GM12878 (cell line): Measurements from ENCODE around the gene RAC2. TPM values are rescaled to one million over a fixed set of nuclear protein-coding genes. Genes with fewer than 3 reads are reported as not detected.

ENCODE experiments used
- ATAC-seq: fragments of 200-7000 bp; cut with Tn5 transposase; 3 replicates; pipeline ENCODE4 v1.9.1; 2020; ENCODE audit warnings: mild to moderate bottlenecking, moderate library complexity
- BruUV-seq: library from RNA; stranded (reverse); fragments of 400-500 nt; replicated peaks from 2 replicates; lab custom pipeline; 2021; lab: Mats Ljungman, UMichigan
- CTCF ChIA-PET: fragments of 300-600 bp; sonication (Branson Sonifier 250); formaldehyde crosslinking; extraction: SDS; loops from one replicate; lab custom pipeline; 2021; ENCODE audit warnings: inconsistent platforms; lab: Yijun Ruan, JAX
- POLR2A ChIA-PET: fragments of 350-600 bp; formaldehyde crosslinking; extraction: SDS; loops from one replicate; lab custom pipeline; 2021; ENCODE audit warnings: inconsistent platforms; lab: Charles Lee
- RAD21 ChIA-PET: fragments of 300-600 bp; sonication (Branson Sonifier 250); formaldehyde crosslinking; loops from one replicate; lab custom pipeline; 2023; ENCODE audit warnings: antibody characterized with exemption; ENCODE audit not compliant: unreplicated experiment; lab: Charles Lee
- SMC1A ChIA-PET: fragments of 300-600 bp; sonication (Branson Sonifier 250); formaldehyde crosslinking; loops from one replicate; lab custom pipeline; 2023; ENCODE audit not compliant: unreplicated experiment, uncharacterized antibody; lab: Charles Lee
- DNase-seq: peaks from one replicate; pipeline ENCODE4 v3.0.0-alpha.2; 2011; ENCODE audit warnings: low read depth, low spot score
- FAIRE-seq: peaks from 3 replicates; lab custom pipeline; 2011; peaks lifted over from hg19 to GRCh38; lab: Jason Lieb, UNC
- H2AFZ ChIP-seq: 2 replicates; pipeline ENCODE4 v1.6.0; 2011; ENCODE audit warnings: low read depth, low read length, control low read depth; ENCODE audit not compliant: control insufficient read depth
- H3K27ac ChIP-seq: 2 replicates; pipeline ENCODE4 v1.5.1; 2011; ENCODE audit warnings: control low read depth; ENCODE audit not compliant: control insufficient read depth, insufficient read depth
- H3K27me3 ChIP-seq, 2 experiments: replicated peaks in 1 of 2; 2 replicates each; pipeline versions ENCODE4 v1.6.0 to v1.6.1; 2011; ENCODE audit warnings: low read length in 1 of 2; ENCODE audit not compliant: control insufficient read depth in 2 of 2, insufficient read depth in 2 of 2
- H3K36me3 ChIP-seq, 2 experiments: 2 replicates each; pipeline ENCODE4 v1.5.1; 2011; ENCODE audit warnings: low read length in 1 of 2; ENCODE audit not compliant: control insufficient read depth in 2 of 2, insufficient read depth in 2 of 2
- H3K4me1 ChIP-seq: 2 replicates; pipeline ENCODE4 v1.6.1; 2011; ENCODE audit warnings: mild to moderate bottlenecking, low read length, moderate library complexity, mixed read lengths; ENCODE audit not compliant: control insufficient read depth, insufficient read depth
- H3K4me2 ChIP-seq: 2 replicates; pipeline ENCODE4 v1.6.0; 2011; ENCODE audit warnings: control low read depth; ENCODE audit not compliant: control insufficient read depth, insufficient read depth
- H3K4me3 ChIP-seq: fragments of 200-600 bp; sonication (generic); 2 replicates; pipeline ENCODE4 v1.5.1; 2016
- H3K79me2 ChIP-seq: 2 replicates; pipeline ENCODE4 v1.6.0; 2011; ENCODE audit warnings: low read length; ENCODE audit not compliant: control insufficient read depth, insufficient read depth
- H3K9ac ChIP-seq: 2 replicates; pipeline ENCODE4 v1.8.0; 2011; ENCODE audit warnings: low read length, control low read depth, mixed read lengths; ENCODE audit not compliant: control insufficient read depth, insufficient read depth
- H3K9me3 ChIP-seq: replicated peaks from 3 replicates; pipeline ENCODE4 v1.5.1; 2011; ENCODE audit warnings: mild to moderate bottlenecking, low read length; ENCODE audit not compliant: control insufficient read depth, insufficient read depth
- H4K20me1 ChIP-seq: 2 replicates; pipeline ENCODE4 v1.6.0; 2011; ENCODE audit not compliant: control insufficient read depth, insufficient read depth
- BRCA1 ChIP-seq: IDR thresholded peaks from 2 replicates; pipeline ENCODE4 v1.6.1; 2011; ENCODE audit warnings: low read depth, low read length, improper control_type of control experiment
- DPF2 ChIP-seq: fragments of 450-650 bp; IDR thresholded peaks from 2 replicates; pipeline ENCODE4 v1.6.1; 2017; ENCODE audit warnings: mild to moderate bottlenecking
- E4F1 ChIP-seq: fragments of 450-650 bp; IDR thresholded peaks from 2 replicates; pipeline ENCODE4 v1.6.1; 2018; ENCODE audit warnings: borderline replicate concordance, mild to moderate bottlenecking; ENCODE audit not compliant: partially characterized antibody
- EED ChIP-seq: sonication (generic); IDR thresholded peaks from 2 replicates; pipeline ENCODE4 v1.6.1; 2016; ENCODE audit warnings: antibody characterized with exemption, low read depth
- ELK1 ChIP-seq: IDR thresholded peaks from 2 replicates; pipeline ENCODE4 v1.6.1; 2012; ENCODE audit warnings: low read depth, low read length, improper control_type of control experiment
- GABPA ChIP-seq: IDR thresholded peaks from 2 replicates; pipeline ENCODE4 v1.6.1; 2014; ENCODE audit warnings: antibody characterized with exemption, low read depth, mild to moderate bottlenecking, inconsistent platforms
- KAT2A ChIP-seq: conservative IDR thresholded peaks from 2 replicates; pipeline ENCODE4 v1.6.1; 2011; ENCODE audit warnings: low read depth, low read length; ENCODE audit not compliant: control insufficient read depth
- MEF2A ChIP-seq: IDR thresholded peaks from 2 replicates; pipeline ENCODE4 v1.6.1; 2011; ENCODE audit warnings: low read depth, mild to moderate bottlenecking, low read length, moderate library complexity; ENCODE audit not compliant: insufficient read depth
- MXI1 ChIP-seq: fragments of 150-350 bp; IDR thresholded peaks from 2 replicates; pipeline ENCODE4 v1.6.1; 2011; ENCODE audit warnings: low read depth, mild to moderate bottlenecking, inconsistent platforms, low read length, improper control_type of control experiment
- NFIC ChIP-seq: IDR thresholded peaks from 2 replicates; pipeline ENCODE4 v1.6.1; 2012; ENCODE audit warnings: low read depth, mild to moderate bottlenecking, inconsistent platforms, low read length, moderate library complexity
- NFXL1 ChIP-seq: fragments of 450-650 bp; IDR thresholded peaks from 2 replicates; pipeline ENCODE4 v1.6.1; 2017; ENCODE audit warnings: antibody characterized with exemption, mild to moderate bottlenecking, borderline replicate concordance
- POLR2AphosphoS2 ChIP-seq: IDR thresholded peaks from 2 replicates; pipeline ENCODE4 v1.6.1; 2011; ENCODE audit warnings: low read depth, mild to moderate bottlenecking, low read length, improper control_type of control experiment, moderate library complexity
- SUPT20H ChIP-seq: IDR thresholded peaks from 2 replicates; pipeline ENCODE4 v1.6.1; 2011; ENCODE audit warnings: low read depth, mild to moderate bottlenecking, low read length, moderate library complexity, borderline replicate concordance; ENCODE audit not compliant: control insufficient read depth
- USF1 ChIP-seq: IDR thresholded peaks from 2 replicates; pipeline ENCODE4 v1.6.1; 2011; ENCODE audit warnings: borderline replicate concordance, low read depth, mild to moderate bottlenecking, moderate library complexity, mixed read lengths, low read length; ENCODE audit not compliant: insufficient read depth; ENCODE audit errors: extremely low read length
- ZNF217 ChIP-seq: fragments of 450-650 bp; IDR thresholded peaks from 2 replicates; pipeline ENCODE4 v1.6.1; 2017; ENCODE audit warnings: antibody characterized with exemption, mild to moderate bottlenecking
- ZNF622 ChIP-seq: fragments of 450-650 bp; IDR thresholded peaks from 2 replicates; pipeline ENCODE4 v1.6.1; 2017; ENCODE audit warnings: mild to moderate bottlenecking, inconsistent platforms
- WGBS: methylation state at CpG from one replicate; pipeline ENCODE4 v1.1.6; 2016; ENCODE audit warnings: low lambda C conversion rate; ENCODE audit not compliant: insufficient replicate concordance, insufficient coverage; ENCODE audit errors: missing lambda C conversion rate; 5-methylcytosine and 5-hydroxymethylcytosine counted together
- in situ Hi-C: fragments of 300-500 bp; cut with MboI; formaldehyde crosslinking; loops from 9 replicates; pipeline ENCODE4 v1.14.3; 2018; ENCODE audit warnings: mixed read lengths
- intact Hi-C: fragments of 100-400 bp; cut with micrococcal nuclease; formaldehyde crosslinking; loops from one replicate; pipeline ENCODE4 v1.14.2; 2022; ENCODE audit not compliant: unreplicated experiment
- polyA plus RNA-seq, 11 experiments: library from polyadenylated mRNA; depleted of rRNA in 4 of 11; unstranded in 6 of 11; stranded (reverse) in 5 of 11; fragments of >200 nt; fragmentation: Nextera tagmentation in 4 of 11; fragmentation: Illumina TruSeq in 1 of 11; extraction: Ambion mirVana in 4 of 11; extraction: Trizol in 1 of 11; gene quantifications; 1 replicate in 1 of 11; 2 replicates in 10 of 11; pipeline versions ENCODE4 v1.2.1 to v1.2.3, GENCODE V29; 2011 to 2016; ENCODE audit warnings: inconsistent platforms in 2 of 11, missing spikeins in 2 of 11, low read depth in 1 of 11
- total RNA-seq, 4 experiments: library from RNA; depleted of rRNA in 3 of 4; stranded (reverse); fragments of >200 nt in 3 of 4; fragmentation: Illumina TruSeq in 1 of 4; extraction: Trizol in 1 of 4; gene quantifications; 2 replicates each; pipeline versions ENCODE4 v1.2.1 to v1.2.3, GENCODE V29; 2013 to 2021
- TF ChIP-seq, protein P1 (sequence below): IDR thresholded peaks from 2 replicates; pipeline ENCODE4 v1.6.1; 2012; ENCODE audit warnings: low read depth, low read length, improper control_type of control experiment

The RAC2 gene
- total and polyA plus RNA-seq, 10 of the 15 experiments (the other 5 are each of a cell fraction or from before 2014, with no cell fraction given): 102 to 386 (median 304) TPM

GRCh38 chr22:37177755-37178154 is 66.3 kb downstream of the RAC2 start:
- H2AFZ ChIP-seq: no peak overlapping the region
- WGBS: 33% methylated on average over 3 of the region's 3 CpGs
- H4K20me1 ChIP-seq: no peaks in the 10 kb centered on the region
- POLR2A ChIA-PET: interaction anchor here (1.0 to 1.8 kb wide), 2 partner anchors 10 to 11 kb away, joined by 3 to 4 read pairs; partner anchors contain the start of gene C1QTNF6
- SMC1A ChIA-PET: no interaction called here
- peaks cover 4% of the 10 kb centered on the region; the same call in 1 of the 2 replicates for H3K4me1 ChIP-seq
- H3K4me2 ChIP-seq: no peak overlapping the region
- DNase-seq (no peak), FAIRE-seq (no peak), ATAC-seq (no peak)
- CTCF ChIA-PET: interaction anchor here (0.9 to 1.5 kb wide), 5 partner anchors 11 to 101 kb away, joined by 3 to 4 read pairs (median 3); no protein-coding TSS in a partner anchor
- RAD21 ChIA-PET: interaction anchor here (1.4 to 1.9 kb wide), 2 partner anchors 10 to 73 kb away, joined by 3 to 4 read pairs; no protein-coding TSS in a partner anchor
- intact Hi-C loops: no loop called here
- no TSS peak for BruUV-seq
- H3K9ac ChIP-seq: no peak overlapping the region
- in situ Hi-C loops: no loop called here
- no peaks in the 10 kb centered on the region for H3K36me3 ChIP-seq
- TF ChIP-seq NFXL1: no peak
- TF ChIP-seq KAT2A: no peak
- TF ChIP-seq DPF2: no peak
- no peak for TF ChIP-seq POLR2AphosphoS2
- TF ChIP-seq SUPT20H: no peak
- no peak for TF ChIP-seq ZNF622
- TF ChIP-seq MXI1: no peak
- no peak for TF ChIP-seq ELK1
- no peak for TF ChIP-seq ZNF217
- TF ChIP-seq GABPA: no peak
- TF ChIP-seq, protein P1, sequence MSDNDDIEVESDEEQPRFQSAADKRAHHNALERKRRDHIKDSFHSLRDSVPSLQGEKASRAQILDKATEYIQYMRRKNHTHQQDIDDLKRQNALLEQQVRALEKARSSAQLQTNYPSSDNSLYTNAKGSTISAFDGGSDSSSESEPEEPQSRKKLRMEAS: no peak
- no peak for TF ChIP-seq EED
- no peak for TF ChIP-seq BRCA1
- TF ChIP-seq USF1: no peak
- TF ChIP-seq MEF2A: no peak
- TF ChIP-seq E4F1: no peak
- no peak for TF ChIP-seq NFIC
- no peaks in the 10 kb centered on the region for H3K79me2 ChIP-seq
- no peak overlapping the region for H3K27ac ChIP-seq
- no peak overlapping the region for H3K4me3 ChIP-seq
- no peaks in the 10 kb centered on the region; a peak in 2 of 4 replicates for H3K27me3 ChIP-seq
- H3K9me3 ChIP-seq: peaks cover 4% of the 10 kb centered on the region; the same call in 2 of the 3 replicates
